AG10803 (cell line): ENCODE data around the gene PDIK1L.
"Not testable (repeated sequence)": the region's sequence is repeated elsewhere in the genome, so short reads cannot be mapped to it uniquely, and the experiment has no call there.

Source experiments
- DNase-seq: peaks from one replicate; pipeline ENCODE4 v3.0.0; 2010; ENCODE audit warnings: low read depth
- H3K4me3 ChIP-seq: 2 replicates; pipeline ENCODE4 v1.5.1; 2011; ENCODE audit warnings: mild to moderate bottlenecking, low read length, control low read depth
- CTCF ChIP-seq: conservative IDR thresholded peaks from 2 replicates; pipeline ENCODE4 v1.5.1; 2011; ENCODE audit warnings: mild to moderate bottlenecking, low read length, control low read depth, inconsistent platforms

Gene PDIK1L

GRCh38 chr1:26084844-26085243 lies 26.8 kb upstream of the PDIK1L start:
- no peak overlapping the region for H3K4me3 ChIP-seq
- no peak for TF ChIP-seq CTCF
- DNase-seq, result no peak

GRCh38 chr1:26089125-26089524 lies 22.5 kb upstream of the PDIK1L start:
- no peak overlapping the region for H3K4me3 ChIP-seq
- DNase-seq, result no peak
- TF ChIP-seq CTCF, result no peak

GRCh38 chr1:26090893-26091292 lies 20.7 kb upstream of the PDIK1L start:
- DNase-seq, result no peak
- no peak overlapping the region for H3K4me3 ChIP-seq
- TF ChIP-seq CTCF, result no peak

GRCh38 chr1:26092422-26092821 lies 19.2 kb upstream of the PDIK1L start:
- TF ChIP-seq CTCF, result no peak
- no peak overlapping the region for H3K4me3 ChIP-seq
- no peak for DNase-seq

GRCh38 chr1:26093569-26093968 lies 18.1 kb upstream of the PDIK1L start:
- DNase-seq, H3K4me3 ChIP-seq: not testable (repeated sequence)

- no peak for TF ChIP-seq CTCF
- DNase-seq, result no peak
- H3K4me3 ChIP-seq, result no peak overlapping the region
These were observed 17.5 kb upstream of the PDIK1L start for GRCh38 chr1:26094076-26094669.

GRCh38 chr1:26094677-26095383 lies 16.8 kb upstream of the PDIK1L start:
- DNase-seq, result peak; percentile 17
- peak; percentile 14; the same call in 1 of the 2 replicates for TF ChIP-seq CTCF
- no peak overlapping the region for H3K4me3 ChIP-seq
